Endothelial cell of umbilical vein (primary cell): ENCODE results near the gene TLR9. TPM values are rescaled to one million over a fixed set of nuclear protein-coding genes. Genes with fewer than 3 reads are reported as not detected.

ENCODE experiments used
- BruUV-seq: library from RNA; stranded (reverse); fragments of 400-500 nt; replicated peaks from 2 replicates; lab custom pipeline; 2021; lab: Mats Ljungman, UMichigan
- CTCF ChIA-PET: fragments of 300-600, 350-600 bp; sonication (Branson Sonifier 250); formaldehyde crosslinking; loops from one replicate; lab custom pipeline; 2021; ENCODE audit warnings: antibody characterized with exemption, inconsistent platforms; lab: Charles Lee
- POLR2A ChIA-PET: fragments of 300-600, 350-600 bp; sonication (Branson Sonifier 250); formaldehyde crosslinking; loops from one replicate; lab custom pipeline; 2021; ENCODE audit warnings: antibody characterized with exemption, inconsistent platforms; lab: Charles Lee
- DNase-seq: peaks from one replicate; pipeline ENCODE4 v3.0.0-alpha.2; 2011; ENCODE audit warnings: low read depth, low spot score
- FAIRE-seq: peaks from 2 replicates; lab custom pipeline; 2011; peaks lifted over from hg19 to GRCh38; lab: Jason Lieb, UNC
- H2AFZ ChIP-seq: 2 replicates; pipeline ENCODE4 v1.6.0; 2012; ENCODE audit warnings: low read depth, low read length, control low read depth, inconsistent platforms
- H3K27ac ChIP-seq: 2 replicates; pipeline ENCODE4 v1.5.1; 2011; ENCODE audit warnings: low read depth, mild to moderate bottlenecking, control low read depth, low read length, moderate library complexity; ENCODE audit not compliant: insufficient read depth
- H3K27me3 ChIP-seq, 2 experiments: 2 replicates each; pipeline versions ENCODE4 v1.6.0 to v1.6.1; 2011; ENCODE audit warnings: low read length in 2 of 2, mixed read lengths in 1 of 2; ENCODE audit not compliant: control insufficient read depth in 2 of 2, insufficient read depth in 2 of 2
- H3K36me3 ChIP-seq, 2 experiments: 2 replicates in 1 of 2; 3 replicates in 1 of 2; pipeline ENCODE4 v1.5.1; 2011; ENCODE audit warnings: low read length in 2 of 2, mild to moderate bottlenecking in 1 of 2, moderate library complexity in 1 of 2; ENCODE audit not compliant: control insufficient read depth in 2 of 2, insufficient read depth in 2 of 2; ENCODE audit errors: extremely low read depth in 1 of 2
- H3K4me1 ChIP-seq: 3 replicates; pipeline ENCODE4 v1.5.1; 2011; ENCODE audit warnings: mild to moderate bottlenecking, low read length; ENCODE audit not compliant: control insufficient read depth, insufficient read depth; ENCODE audit errors: extremely low read depth
- H3K4me2 ChIP-seq: 2 replicates; pipeline ENCODE4 v1.6.1; 2011; ENCODE audit warnings: low read length, control low read depth, mixed read lengths; ENCODE audit not compliant: insufficient read depth
- H3K4me3 ChIP-seq, 3 experiments: fragments of 200-600 bp in 1 of 3; sonication (generic), shearing (Covaris generic) in 1 of 3; replicated peaks in 1 of 3; 2 replicates each; pipeline ENCODE4 v1.5.1; 2011 to 2016; ENCODE audit warnings: control low read depth in 3 of 3, low read length in 3 of 3, mild to moderate bottlenecking in 2 of 3, inconsistent platforms in 1 of 3, low read depth in 1 of 3, moderate library complexity in 1 of 3; ENCODE audit not compliant: insufficient read depth in 1 of 3
- H3K79me2 ChIP-seq: 2 replicates; pipeline ENCODE4 v1.6.0; 2012; ENCODE audit warnings: low read length, inconsistent platforms; ENCODE audit not compliant: control insufficient read depth, insufficient read depth
- H3K9ac ChIP-seq: replicated peaks from 2 replicates; pipeline ENCODE3; 2011; ENCODE audit warnings: low read length, control low read depth; ENCODE audit not compliant: insufficient read depth; ENCODE audit errors: extremely low read depth
- H3K9me1 ChIP-seq: replicated peaks from 3 replicates; pipeline ENCODE4 v1.6.0; 2011; ENCODE audit warnings: mild to moderate bottlenecking, low read length; ENCODE audit not compliant: control insufficient read depth, insufficient read depth; ENCODE audit errors: extremely low read depth
- H3K9me3 ChIP-seq: replicated peaks from 2 replicates; pipeline ENCODE4 v1.5.1; 2012; ENCODE audit warnings: low read length, inconsistent platforms; ENCODE audit not compliant: control insufficient read depth, insufficient read depth
- H4K20me1 ChIP-seq: replicated peaks from 2 replicates; pipeline ENCODE3; 2011; ENCODE audit warnings: mild to moderate bottlenecking, low read length; ENCODE audit not compliant: control insufficient read depth, insufficient read depth; ENCODE audit errors: extremely low read depth
- EZH2 ChIP-seq: IDR thresholded peaks from 2 replicates; pipeline ENCODE4 v1.6.1; 2012; ENCODE audit warnings: borderline replicate concordance, low read depth, mild to moderate bottlenecking, moderate library complexity, low read length, inconsistent platforms; ENCODE audit not compliant: severe bottlenecking
- FOS ChIP-seq: IDR thresholded peaks from 2 replicates; pipeline ENCODE4 v1.6.1; 2011; ENCODE audit warnings: mild to moderate bottlenecking, low read length, moderate library complexity, borderline replicate concordance; ENCODE audit not compliant: insufficient read depth
- GATA2 ChIP-seq: IDR thresholded peaks from 2 replicates; pipeline ENCODE4 v1.7.0; 2011; ENCODE audit warnings: low read depth, mild to moderate bottlenecking, moderate library complexity, mixed read lengths, low read length; ENCODE audit not compliant: insufficient read length, insufficient read depth
- JUN ChIP-seq: IDR thresholded peaks from 2 replicates; pipeline ENCODE4 v1.6.1; 2011; ENCODE audit warnings: borderline replicate concordance, low read depth; ENCODE audit not compliant: insufficient read length, insufficient read depth
- MAX ChIP-seq: IDR thresholded peaks from 2 replicates; pipeline ENCODE4 v1.6.1; 2011; ENCODE audit not compliant: insufficient read depth, insufficient read length
- MYC ChIP-seq: IDR thresholded peaks from one replicate; pipeline ENCODE4 v1.6.1; 2011; ENCODE audit warnings: mild to moderate bottlenecking, low read depth, low read length
- POLR2A ChIP-seq: IDR thresholded peaks from 2 replicates; pipeline ENCODE4 v1.6.1; 2012; ENCODE audit warnings: low read depth, mild to moderate bottlenecking, control low read depth, low read length
- POLR2AphosphoS5 ChIP-seq: IDR thresholded peaks from 2 replicates; pipeline ENCODE4 v1.6.1; 2012; ENCODE audit warnings: low read depth, mild to moderate bottlenecking, control low read depth, low read length, moderate library complexity; ENCODE audit not compliant: insufficient read depth
- dilution Hi-C: fragments of 300-500 bp; cut with MboI; formaldehyde crosslinking; loops from one replicate; pipeline ENCODE4 v1.15.0; 2019; ENCODE audit warnings: low sequenced_read_pairs; ENCODE audit not compliant: extremely low pct_ligation_motif_present
- intact Hi-C: fragments of 100-400 bp; cut with micrococcal nuclease; formaldehyde crosslinking; loops from one replicate; pipeline ENCODE4 v1.10.0; 2022
- polyA plus RNA-seq, 4 experiments: library from polyadenylated mRNA; depleted of rRNA in 3 of 4; stranded (reverse) in 3 of 4; unstranded in 1 of 4; fragments of >200 nt; gene quantifications; 2 replicates each; pipeline versions ENCODE4 v1.2.1 to v1.2.3, GENCODE V29; 2011 to 2012; ENCODE audit warnings: missing spikeins in 1 of 4
- total RNA-seq: library from RNA; stranded (reverse); gene quantifications from 2 replicates; pipeline ENCODE4 v1.2.3, GENCODE V29; 2021
- TF ChIP-seq, protein P1 (sequence below), 2 donors: IDR thresholded peaks; 1 replicate in 1 of 2; 2 replicates in 1 of 2; pipeline ENCODE4 v1.5.1; 2011; ENCODE audit warnings: low read length in 2 of 2, mild to moderate bottlenecking in 2 of 2, moderate library complexity in 2 of 2, control low read depth in 1 of 2, inconsistent platforms in 1 of 2, low read depth in 1 of 2; ENCODE audit not compliant: insufficient read depth in 1 of 2; ENCODE audit errors: extremely low read depth in 1 of 2

TLR9 gene
- total and polyA plus RNA-seq, 2 donors (not counting 3 experiments of a cell fraction or from before 2014, with no cell fraction given): not detected

GRCh38 chr3:52221141-52221562 lies 4.3 kb downstream of the TLR9 start:
- H3K9me1 ChIP-seq: no peaks in the 10 kb centered on the region
- dilution Hi-C loops: no loop called here
- no peaks in the 10 kb centered on the region for H3K36me3 ChIP-seq
- H3K4me1 ChIP-seq: peaks cover 32% of the 10 kb centered on the region
- TF ChIP-seq MYC: no peak
- TF ChIP-seq FOS: no peak
- TF ChIP-seq POLR2A: no peak
- no peak for TF ChIP-seq MAX
- TF ChIP-seq JUN: no peak
- no peak for TF ChIP-seq POLR2AphosphoS5
- TF ChIP-seq EZH2: no peak
- TF ChIP-seq GATA2: no peak
- TF ChIP-seq, protein P1, sequence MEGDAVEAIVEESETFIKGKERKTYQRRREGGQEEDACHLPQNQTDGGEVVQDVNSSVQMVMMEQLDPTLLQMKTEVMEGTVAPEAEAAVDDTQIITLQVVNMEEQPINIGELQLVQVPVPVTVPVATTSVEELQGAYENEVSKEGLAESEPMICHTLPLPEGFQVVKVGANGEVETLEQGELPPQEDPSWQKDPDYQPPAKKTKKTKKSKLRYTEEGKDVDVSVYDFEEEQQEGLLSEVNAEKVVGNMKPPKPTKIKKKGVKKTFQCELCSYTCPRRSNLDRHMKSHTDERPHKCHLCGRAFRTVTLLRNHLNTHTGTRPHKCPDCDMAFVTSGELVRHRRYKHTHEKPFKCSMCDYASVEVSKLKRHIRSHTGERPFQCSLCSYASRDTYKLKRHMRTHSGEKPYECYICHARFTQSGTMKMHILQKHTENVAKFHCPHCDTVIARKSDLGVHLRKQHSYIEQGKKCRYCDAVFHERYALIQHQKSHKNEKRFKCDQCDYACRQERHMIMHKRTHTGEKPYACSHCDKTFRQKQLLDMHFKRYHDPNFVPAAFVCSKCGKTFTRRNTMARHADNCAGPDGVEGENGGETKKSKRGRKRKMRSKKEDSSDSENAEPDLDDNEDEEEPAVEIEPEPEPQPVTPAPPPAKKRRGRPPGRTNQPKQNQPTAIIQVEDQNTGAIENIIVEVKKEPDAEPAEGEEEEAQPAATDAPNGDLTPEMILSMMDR (IDR thresholded peaks at IDR 0.05; ENCODE audit: extremely low read depth in 1 of 2, insufficient read depth in 1 of 2, low read depth in 1 of 2, low read length in 2 of 2): no peak
- no peak overlapping the region for H3K27ac ChIP-seq
- no peak overlapping the region for H2AFZ ChIP-seq
- ChIA-PET POLR2A (no interaction called here), CTCF (interaction anchor here (0.9 to 9.7 kb wide), 37 partner anchors 8 to 227 kb away, joined by 3 to 133 read pairs (median 6); partner anchors contain the start of genes GLYCTK, PPM1M, TWF2 and WDR82)
- no peak overlapping the region for H3K9ac ChIP-seq
- H3K27me3 ChIP-seq: no peaks in the 10 kb centered on the region
- no peak overlapping the region for H3K4me3 ChIP-seq
- no peaks in the 10 kb centered on the region for H3K9me3 ChIP-seq
- H4K20me1 ChIP-seq: no peaks in the 10 kb centered on the region
- DNase-seq (no peak), FAIRE-seq (no peak)
- no peak overlapping the region for H3K4me2 ChIP-seq
- BruUV-seq: no TSS peak
- H3K79me2 ChIP-seq: no peaks in the 10 kb centered on the region
- intact Hi-C loops: no loop called here
